Stimulated activated CD4-positive, alpha-beta T cell treated with anti-CD3 and anti-CD28 coated beads, TNF-alpha, amount 100 ng/mL, for 48 hours (primary cell): ENCODE results near the gene FHIT.
"Not testable (repeated sequence)": the region's sequence is repeated elsewhere in the genome, so short reads cannot be mapped to it uniquely, and the experiment has no call there.

ENCODE experiments used
- DNase-seq, 3 donors: peaks; one replicate each; pipeline ENCODE4 v3.0.0-alpha.2; 2020; ENCODE audit warnings: low read depth in 3 of 3

FHIT gene

DNA sequence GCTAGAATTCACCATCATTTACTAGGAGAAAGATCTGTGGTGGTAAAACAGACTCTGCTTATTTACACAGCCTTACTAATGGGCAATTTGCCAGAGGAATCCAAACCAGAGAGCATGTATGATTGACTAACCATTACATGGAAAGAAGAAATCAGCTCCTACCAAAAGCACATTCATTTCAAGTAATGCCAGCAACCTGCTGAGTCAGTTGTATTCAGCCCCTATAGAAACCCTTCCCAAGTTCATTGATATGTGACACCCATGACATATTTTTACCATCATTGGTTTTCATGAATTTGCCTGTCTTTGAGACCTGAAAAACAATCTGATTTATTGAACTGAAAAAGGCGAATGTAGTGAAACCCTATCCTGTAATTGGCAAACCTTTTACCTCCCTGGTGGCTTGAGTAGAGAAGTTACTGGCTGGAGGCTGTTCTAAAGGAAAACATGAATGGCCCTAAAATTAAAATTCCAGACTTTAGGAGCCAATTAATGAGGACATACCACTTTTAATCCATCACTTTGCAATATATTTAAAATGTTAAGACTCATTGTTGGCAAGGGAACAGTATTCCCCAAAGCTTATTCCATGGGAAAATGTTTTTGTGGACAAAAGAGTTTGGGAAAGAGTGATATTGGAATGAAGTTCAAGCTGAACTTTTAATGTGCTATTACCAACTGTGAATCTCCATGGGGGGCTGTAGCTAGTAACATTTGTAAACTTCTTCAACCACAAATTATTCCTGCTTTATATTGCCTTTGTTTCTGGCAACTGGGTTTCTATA, 542.9 kb downstream of the FHIT start:
- DNase-seq: no peak

DNA sequence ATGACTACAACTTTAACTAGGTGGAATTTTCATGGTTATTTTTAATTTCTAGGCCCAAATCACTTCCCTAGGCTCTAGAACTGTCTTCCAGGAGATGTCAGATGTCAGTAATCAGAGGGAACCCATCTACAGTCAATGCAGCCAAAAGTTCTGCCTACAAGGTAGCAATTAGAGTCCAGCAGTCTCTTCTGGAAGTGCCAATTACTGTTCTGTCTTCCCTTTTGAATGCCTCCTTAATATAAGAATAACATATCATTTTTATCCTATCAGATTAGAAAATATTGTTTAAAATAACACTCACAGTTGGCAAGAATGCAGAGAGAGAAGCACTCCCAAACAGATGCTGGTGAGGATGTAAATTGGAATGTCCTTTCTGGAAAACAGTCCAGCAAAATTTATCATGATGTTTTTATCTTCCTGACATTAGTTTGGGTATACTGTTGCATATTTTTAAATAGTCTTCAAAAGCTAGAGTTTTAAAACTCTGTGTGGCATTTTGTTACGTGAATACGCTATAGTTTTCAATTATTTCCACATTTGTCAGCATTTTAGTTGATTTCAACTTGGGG, 543.7 kb downstream of the FHIT start:
- no peak for DNase-seq

DNA sequence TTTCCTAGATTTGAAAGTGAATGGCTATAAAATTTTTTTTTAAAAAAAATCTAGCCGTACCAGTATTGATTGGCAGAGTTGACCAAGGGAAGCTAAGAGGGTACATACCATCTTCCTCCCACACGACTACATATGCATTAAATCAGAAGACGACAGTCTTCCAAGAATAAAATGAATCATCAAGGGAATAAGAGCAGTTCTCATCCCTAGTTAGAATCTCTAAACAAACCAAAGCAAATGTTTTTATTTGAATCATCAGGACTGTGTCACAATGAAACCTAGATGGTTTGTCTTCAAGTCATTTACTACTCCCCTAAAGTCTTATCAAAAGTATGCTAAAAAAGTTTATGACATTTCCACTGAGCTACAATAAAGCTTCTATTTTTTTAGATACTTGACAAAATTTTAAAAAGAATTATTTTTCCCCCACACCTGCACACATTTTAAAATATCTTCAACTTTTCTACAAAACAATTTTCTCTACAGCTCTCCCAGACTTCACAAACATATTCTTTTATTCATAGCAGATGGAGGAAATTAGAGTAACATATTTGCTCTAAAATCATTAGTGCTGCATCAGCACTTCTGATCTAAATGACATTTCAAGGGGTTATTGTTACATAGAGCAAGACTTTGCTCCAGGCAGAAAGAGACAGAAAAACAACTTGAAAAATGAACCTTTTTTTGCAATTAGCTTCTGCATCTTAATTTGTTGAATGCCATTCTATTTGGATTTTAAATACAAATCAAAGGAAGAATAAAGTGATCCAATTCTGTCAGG, 547.1 kb downstream of the FHIT start:
- no peak for DNase-seq

DNA sequence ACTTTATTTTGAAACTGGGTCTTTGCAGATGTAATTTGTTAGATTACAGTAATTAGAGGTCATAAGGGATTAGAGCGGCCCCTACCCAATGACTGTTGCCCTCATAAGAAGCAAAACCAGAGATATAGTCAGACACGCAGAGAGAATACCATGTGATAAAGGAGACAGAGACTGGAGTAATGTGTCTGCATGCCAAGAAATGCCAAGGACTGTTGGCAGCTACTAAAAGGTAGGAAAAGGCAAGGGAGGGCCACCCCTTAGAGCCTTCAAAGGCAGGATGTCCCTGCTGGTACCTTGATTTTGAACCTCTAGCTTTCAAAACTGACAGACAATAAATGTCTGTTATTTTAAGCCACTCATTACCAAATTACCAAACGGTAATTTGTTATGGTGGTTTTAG, 548.2 kb downstream of the FHIT start:
- no peak for DNase-seq

DNA sequence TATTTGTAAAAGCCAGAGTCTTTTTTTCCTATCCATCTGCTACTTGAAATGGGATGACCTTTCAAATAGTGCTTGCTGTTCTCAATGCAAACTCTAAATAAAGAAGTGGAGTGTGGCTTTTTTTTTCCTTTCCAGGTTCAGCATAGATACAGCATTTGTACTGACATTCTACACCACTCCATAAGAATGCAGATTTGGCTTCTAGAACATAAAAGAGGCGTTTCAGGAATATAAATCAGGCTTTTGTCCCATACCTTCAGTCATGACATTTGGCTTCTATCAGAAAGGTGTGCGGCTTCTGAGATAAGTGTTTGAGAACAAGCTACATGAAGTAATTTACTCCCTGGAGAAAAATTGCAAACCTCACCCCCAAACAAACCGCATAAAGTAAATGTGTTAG, 553.1 kb downstream of the FHIT start:
- DNase-seq: no peak

DNA sequence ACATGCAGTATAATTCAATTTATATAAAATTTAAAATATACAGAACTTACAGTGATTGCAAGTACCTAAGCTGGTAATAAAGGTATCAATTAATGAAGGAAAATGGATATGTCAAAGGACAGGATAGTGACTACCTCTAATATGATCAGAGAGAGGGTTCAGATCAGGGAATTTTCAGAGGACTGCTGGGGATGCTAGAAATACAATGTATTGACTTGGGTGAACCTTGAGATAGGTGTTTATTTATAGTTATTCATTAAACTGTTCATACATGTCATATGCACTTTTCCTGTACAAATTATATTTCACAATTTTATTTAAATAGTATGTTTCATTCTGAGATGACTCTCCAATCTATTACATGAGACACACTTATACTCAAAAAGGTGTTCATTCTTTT, 554.1 kb downstream of the FHIT start:
- no peak for DNase-seq

DNA sequence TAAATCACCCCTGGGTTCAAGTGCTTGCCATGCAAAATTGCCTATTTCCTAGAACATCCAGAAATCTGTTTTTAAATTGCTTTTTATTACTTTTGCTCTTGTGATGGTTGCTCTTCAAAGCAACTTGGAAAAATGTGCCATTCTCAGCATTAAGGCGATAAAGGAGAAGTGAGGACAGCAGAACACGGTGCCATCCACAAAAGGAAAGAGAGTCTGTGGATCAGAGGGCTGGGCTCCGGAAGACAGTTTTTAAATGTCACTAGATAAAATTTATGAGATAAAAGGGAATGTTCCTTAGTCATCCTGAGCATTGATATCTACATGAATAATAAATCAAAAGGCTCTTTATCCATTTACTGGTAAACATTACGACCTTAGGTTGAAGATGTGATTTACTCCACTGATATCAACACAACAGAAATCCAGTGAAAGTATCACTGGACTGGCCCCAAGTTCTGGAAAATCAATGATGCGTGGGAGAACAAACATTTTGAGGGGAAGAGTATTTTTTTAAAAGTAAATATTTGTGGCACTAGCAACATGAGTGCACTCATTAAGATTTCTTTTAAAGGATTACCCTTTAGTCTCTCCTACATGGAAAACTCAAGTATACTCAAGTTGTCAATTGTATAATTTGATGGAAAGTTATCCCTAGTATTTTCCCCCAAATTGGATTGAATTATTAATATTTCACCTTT, 554.7 kb downstream of the FHIT start:
- no peak for DNase-seq

DNA sequence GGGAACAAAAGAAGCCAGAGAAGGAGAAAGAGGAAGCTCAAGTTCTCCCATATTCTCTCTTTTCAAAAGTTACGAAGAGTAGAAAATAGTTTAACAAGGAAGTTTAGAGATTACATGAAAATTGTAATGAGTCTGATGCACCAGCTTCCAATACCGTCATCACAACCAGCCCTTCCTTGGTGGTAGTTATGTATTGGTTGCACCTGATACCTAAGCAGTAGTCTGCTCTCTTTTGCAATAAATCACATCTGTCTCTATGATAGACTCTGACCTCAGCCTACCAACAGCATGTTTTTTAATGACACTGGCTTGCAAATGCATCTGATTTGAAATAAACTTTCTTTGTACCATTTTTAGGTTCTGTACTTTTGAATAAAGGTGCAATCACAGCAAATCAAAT, 575.8 kb downstream of the FHIT start:
- DNase-seq: no peak

DNA sequence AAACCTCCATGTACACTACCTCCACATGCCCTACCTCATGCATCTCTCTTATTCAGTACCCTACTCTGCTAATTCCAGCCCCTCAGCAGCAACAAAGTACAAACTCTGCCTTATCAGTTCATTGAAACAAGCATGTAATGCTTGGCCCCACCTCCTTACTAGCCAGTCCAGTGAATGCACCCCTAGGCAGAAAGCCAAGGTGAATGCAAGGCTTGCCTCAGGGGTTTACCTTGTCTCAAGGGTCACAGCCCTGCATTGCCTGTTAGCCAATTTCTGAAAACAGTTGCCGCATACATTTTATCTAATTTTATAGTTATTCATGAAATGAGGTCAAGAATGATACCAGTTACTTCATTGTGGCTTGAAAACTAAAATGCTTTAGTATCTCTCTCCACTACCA, 576.4 kb downstream of the FHIT start:
- DNase-seq: no peak

DNA sequence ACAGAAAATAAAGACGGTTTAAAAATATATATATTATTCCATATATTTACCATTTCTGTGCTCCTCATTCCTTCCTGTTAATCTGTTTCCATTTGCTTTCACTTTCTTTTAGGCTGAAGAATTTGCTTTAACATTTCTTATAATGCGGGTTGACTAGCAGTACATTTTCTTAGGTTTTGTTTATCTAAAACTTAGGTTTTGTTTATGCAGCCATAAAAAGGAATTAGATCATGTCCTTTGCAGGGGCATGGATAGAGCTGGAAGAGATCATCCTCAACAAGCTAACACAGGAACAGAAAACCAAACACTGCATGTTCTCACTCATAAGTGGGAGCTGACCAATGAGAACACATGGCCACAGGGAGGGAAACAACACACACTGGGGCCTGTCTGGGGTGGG, 578.1 kb downstream of the FHIT start:
- no peak for DNase-seq

DNA sequence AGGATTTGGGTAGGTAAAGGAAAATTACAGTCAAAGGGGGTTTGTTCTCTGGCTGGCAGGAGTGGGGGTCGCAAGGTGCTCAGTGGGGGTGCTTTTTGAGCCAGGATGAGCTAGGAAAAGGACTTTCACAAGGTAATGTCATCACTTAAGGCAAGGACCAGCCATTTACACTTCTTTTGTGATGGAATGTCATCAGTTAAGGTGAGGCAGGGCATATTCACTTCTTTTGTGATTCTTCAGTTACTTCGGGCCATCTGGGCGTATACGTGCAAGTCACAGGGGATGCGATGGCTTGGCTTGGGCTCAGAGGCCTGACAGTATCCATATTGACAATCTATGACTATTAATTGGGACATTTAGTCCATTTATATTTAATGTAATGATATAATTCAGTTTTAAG, 578.9 kb downstream of the FHIT start:
- DNase-seq: not testable (repeated sequence)

DNA sequence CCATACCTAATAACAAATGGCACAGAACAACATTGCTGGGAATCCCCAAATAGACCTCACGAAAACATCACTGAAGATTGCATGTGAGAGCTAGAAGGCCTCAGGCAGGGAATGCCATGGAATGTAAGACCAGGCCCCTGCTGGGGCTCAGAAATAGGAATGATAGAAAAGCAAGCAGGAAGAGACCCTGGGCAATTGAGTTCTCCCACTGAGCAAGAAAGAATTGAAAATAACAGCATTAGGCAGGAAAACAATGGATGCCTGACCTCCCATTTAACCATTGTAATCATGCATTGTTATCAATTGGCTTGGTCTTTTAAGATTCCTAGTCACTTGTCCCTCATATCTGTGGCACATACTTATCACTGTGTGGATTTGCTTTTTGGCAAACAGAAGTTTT, 581.6 kb downstream of the FHIT start:
- DNase-seq: no peak

DNA sequence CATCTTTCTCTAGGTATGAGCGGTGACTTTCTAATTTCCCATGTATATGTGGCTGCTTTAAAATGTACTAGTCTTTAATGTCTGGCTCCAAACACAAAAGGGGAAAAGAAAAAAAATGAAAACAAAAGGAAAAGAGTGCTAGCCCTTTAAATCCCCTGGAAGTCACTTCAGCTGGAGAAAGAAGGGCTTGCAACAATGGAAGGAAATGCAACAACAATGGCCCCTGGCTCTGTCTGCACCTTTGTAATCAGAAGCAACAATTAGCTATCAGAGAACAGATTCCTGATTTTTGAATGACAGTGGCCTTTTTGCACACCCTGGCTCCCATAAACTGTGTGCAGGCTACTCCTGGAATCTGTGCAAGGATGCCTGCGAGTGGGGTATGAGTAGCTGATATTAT, 591.2 kb downstream of the FHIT start:
- DNase-seq: no peak

DNA sequence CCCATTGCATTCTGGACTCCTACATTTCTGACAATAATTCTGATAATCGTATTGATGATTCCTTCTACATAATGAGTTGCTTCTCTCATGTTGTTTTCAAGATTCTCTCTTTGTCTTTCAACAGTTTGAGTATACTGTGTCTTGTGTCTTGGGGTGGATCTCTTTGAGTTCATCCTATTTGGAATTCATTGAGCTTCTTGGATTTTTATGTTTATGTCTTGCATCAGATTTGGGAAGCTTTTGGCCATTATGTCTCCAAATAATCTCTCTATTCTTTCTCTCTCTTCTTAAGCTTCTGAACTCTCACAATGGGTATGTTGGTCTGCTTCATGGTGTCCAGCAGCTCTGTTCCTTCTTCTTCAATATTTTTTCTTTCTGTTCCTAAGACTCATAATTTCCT, 592.2 kb downstream of the FHIT start:
- no peak for DNase-seq

DNA sequence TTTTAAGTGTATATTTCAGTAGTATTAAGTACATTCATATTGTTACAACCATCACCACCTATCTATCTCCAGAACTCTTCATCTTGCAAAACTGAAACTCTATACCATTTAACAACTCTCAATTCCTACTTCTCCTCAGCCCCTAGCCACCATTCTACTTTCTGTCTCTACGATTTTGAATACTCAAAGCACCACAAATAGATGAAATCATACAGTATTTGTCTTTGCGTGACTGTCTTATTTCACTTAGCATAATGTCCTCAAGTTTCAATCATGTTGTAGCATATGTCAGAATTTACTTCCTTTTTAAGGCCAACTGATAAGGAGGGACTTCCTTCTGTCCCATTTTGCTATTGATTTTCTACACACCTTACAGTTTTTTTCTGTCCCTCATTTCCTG, 593.3 kb downstream of the FHIT start:
- DNase-seq: no peak

DNA sequence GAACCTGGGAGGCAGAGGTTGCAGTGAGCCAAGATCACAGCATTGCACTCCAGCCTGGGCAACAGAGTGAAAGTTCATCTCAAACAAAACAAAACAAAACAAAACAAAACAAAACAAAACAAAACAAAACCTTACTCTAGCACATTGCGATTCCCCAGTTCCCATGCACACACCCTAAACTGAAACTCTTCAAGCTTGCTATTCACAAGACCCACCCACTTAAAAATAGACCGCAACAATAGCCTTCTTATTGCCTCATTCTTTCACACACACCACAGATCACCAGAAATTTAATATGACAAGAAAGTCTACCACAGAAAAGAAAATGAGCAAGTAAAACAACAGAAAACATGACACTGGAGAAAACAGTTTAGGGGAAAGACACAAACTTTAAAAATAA, 598.4 kb downstream of the FHIT start:
- DNase-seq: no peak

DNA sequence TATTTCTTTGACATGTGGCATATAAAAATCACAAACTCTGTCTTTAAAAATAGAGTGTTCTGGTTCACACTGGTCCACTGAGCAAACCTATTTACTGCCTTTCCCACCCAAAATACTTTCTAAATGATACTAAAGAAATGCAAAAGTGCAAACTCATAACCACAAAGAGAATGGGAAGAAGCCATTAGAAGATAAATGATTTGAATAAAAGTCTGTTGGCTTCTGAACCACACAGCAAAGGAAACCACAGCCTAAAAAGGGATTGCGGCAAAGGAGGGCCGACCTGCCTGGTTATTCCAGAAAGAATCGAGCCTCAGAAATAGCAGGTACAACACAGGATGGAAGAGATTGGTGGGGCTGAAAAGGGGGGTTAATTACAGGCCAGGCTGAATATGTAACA, 599.5 kb downstream of the FHIT start:
- no peak for DNase-seq

DNA sequence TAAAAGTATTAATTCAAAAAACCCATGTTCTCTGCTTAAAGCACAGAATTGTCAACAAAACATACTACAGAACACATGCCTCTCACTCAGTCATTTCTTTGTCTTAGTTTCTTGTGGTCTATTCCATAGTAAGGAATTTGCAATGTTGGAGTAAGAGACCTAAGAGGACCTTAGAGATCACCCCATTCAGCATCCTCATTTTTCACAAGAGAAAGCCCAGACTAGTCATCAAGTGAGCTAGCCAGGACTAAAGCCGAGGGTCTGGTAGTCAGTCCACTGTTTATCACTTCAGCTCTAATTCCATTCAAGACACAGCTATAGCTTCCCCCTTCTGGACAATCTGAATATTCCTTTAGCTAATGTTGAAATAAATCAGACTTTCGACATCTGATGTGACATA, 601.1 kb downstream of the FHIT start:
- no peak for DNase-seq

DNA sequence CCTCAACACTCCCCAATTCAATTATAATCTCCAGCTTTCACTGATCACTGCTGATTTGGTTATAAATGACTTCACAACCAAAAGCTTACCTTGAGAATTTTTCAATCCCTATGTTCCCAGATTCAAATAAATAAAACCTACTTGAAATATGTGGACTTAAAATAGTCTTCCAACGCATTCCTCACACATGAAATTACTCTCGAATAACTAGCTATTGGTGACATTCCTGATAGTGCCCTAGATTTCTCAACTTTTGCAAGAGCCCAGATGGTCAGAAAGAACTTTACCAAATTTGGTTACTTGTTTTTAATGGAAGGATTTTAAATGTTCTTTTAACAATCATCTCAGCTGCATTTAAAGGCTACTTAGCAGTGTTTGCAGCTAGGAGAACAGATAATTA, 605.5 kb downstream of the FHIT start:
- no peak for DNase-seq

DNA sequence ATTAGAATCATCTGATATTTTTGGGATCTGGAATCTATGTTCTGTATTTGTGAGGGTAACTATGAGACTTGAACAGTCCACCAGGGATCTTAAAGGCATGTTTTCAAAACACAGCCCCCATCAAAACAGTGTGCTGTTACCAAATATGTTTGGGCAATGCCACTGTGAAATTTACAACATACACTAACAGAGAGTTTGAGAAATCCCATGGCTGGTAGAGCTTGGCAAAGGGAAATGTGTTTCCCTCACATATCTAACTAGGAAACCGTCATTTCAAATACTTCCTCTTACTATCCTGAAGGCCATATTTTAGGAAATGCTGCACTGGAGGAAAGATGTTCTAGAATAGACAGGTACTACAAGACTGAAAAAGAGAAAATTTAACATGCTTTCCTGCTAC, 607.4 kb downstream of the FHIT start:
- no peak for DNase-seq

DNA sequence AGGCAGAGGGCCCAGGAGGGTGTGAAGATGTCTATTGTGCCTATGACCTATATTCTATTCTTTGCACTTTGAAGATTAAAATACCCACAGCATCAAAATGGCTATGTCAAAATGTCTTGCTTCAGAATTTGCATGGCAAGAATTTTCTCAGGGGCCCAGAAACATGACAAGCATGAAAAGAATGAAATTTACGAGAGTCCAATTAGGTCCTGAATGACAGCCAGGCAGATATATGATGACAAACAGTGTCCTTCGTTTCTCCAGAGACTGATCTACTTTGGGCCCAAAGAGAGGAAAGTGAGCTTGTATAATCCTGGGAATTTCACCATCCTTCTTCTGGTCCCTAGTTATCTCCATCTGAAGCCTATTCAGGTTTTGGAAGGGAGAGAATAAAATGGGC, 609.9 kb downstream of the FHIT start:
- no peak for DNase-seq

DNA sequence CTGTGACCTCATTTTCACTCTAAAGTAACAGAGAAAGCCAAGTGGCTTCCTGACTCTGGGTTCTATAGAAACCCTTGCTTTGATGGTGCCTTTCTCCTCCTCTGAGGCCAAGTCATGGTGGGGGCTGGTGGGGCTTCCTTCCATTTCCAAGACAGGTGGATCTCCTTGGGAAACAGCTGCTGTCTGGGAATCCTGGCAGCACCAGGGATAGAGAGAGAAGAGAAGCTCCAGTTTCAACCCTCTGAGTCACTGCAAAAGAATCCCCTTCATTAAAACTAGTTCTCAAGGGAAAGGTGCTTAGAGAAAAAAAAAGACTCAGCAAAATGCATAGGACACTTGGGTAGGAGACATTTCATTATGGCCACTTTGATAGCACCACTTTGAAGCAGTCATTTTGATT, 614.4 kb downstream of the FHIT start:
- DNase-seq: no peak

DNA sequence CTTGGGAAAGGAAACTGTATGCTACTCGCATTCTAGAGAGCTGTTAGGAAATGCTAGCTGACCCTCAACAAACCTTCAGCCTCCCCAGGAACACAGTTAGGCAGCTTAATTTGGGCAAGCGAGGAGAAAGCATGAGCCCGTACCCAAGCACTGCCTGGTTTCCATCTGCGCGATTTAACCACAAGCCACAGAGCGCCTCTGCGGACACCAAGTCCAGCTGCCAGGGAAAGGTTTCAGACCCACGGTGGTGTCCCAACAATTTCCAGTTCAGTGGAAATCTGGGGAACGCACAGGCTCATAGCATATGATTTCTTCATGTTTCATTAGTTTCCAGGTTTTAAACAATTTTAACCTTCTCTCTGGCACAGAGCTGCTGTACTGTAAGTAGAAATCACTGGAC, 617.6 kb downstream of the FHIT start:
- DNase-seq: no peak
